Measurements from ENCODE around the gene DCC.

DNA sequence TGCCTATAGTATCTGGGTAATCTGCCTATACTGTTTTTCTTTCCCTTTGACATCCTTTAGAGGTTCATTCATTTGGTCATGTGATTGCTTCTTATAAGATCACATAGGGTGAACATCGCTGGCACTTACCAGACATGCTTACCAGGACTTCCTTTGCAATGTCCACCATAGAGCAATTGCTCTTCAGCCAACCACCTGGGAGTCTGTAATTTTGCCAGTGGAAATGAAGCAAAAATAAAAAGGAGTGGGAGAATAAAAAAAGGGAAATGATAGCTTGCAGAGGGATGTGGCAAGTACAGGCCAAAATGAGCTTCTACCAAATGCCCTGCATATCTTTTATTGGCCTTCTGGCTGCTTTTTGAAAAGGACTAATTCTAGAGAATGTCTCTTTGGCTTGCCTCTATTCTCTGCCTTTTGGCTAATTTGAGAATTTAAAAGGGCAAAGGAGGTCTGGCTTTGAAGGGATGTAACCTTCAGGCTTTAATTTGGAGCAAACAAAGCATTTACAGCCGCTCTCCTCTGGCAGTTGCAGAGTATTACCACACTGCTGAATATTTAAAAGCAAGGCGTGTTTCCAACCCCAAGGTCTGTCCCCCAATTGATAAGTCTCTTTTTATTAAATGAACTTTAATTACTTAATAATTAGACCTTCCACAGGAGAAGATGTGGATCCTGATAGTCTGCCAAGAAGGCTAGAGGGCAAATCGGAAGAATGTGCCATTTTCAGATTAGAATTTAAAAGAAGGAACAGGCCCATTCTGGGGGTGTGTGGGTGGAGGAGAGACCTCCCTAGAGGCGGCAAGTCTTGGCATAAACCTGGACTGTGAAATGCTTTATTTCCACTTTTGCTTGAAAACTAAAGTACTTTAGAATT is 557.9 kb downstream of the DCC start:
- TF ChIP-seq, protein P1, sequence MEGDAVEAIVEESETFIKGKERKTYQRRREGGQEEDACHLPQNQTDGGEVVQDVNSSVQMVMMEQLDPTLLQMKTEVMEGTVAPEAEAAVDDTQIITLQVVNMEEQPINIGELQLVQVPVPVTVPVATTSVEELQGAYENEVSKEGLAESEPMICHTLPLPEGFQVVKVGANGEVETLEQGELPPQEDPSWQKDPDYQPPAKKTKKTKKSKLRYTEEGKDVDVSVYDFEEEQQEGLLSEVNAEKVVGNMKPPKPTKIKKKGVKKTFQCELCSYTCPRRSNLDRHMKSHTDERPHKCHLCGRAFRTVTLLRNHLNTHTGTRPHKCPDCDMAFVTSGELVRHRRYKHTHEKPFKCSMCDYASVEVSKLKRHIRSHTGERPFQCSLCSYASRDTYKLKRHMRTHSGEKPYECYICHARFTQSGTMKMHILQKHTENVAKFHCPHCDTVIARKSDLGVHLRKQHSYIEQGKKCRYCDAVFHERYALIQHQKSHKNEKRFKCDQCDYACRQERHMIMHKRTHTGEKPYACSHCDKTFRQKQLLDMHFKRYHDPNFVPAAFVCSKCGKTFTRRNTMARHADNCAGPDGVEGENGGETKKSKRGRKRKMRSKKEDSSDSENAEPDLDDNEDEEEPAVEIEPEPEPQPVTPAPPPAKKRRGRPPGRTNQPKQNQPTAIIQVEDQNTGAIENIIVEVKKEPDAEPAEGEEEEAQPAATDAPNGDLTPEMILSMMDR (conservative IDR thresholded peaks at IDR 0.05), result no peak
- no peak for TF ChIP-seq ZFX (IDR thresholded peaks at IDR 0.05)

Data from C4-2B (cell line).